Stomach (tissue), 4 donors: ENCODE measurements around the gene SEC24A.
A peak's percentile ranks its signal among the peaks of the same experiment; 100 is the strongest.

ENCODE experiments used
- CTCF ChIP-seq, 7 experiments: fragments of 450-650 bp in 4 of 7; fragments of 200-600 bp in 3 of 7; sonication (generic) in 3 of 7; IDR thresholded peaks; one replicate each; pipeline ENCODE4 v1.5.1; 2016 to 2019; ENCODE audit warnings: antibody characterized with exemption in 7 of 7, control low read depth in 2 of 7, mild to moderate bottlenecking in 1 of 7
- POLR2AphosphoS5 ChIP-seq, 3 donors: sonication (generic); formaldehyde crosslinking; IDR thresholded peaks; one replicate each; pipeline ENCODE4 v1.6.1; 2016; ENCODE audit warnings: antibody characterized with exemption in 3 of 3

DNA sequence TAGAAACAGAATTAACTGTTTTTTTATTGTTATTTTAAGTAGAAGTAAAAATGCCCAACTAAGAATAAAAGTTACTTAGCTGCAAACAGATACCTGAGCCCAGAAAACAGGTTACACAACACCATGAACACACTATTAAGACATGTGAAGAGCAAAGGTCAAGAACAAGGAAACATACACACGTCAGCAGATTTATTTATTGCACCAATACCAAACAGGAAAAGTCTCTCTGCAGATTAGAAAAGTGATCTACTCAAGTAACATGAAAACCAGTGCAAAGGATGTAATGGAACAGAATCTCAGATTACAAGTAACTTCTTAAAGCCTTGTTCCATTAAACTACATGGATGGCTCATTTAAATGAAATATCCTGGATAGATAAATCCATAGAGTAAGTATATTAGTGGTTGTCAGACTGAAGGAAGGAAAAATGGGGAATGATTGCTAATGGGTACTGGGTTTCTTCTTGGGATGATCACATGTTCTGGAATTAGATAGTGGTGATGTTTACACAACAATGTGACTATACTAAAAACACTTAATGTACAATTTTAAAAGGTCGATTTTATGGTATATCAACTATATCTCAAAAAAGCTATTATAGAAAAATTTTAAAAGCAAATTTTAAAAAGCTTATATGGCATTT is 22.1 kb upstream of the SEC24A start:
- TF ChIP-seq POLR2AphosphoS5 (IDR thresholded peaks at IDR 0.05) (peak in 2 of 3 donors; percentile 43 to 58), CTCF (IDR thresholded peaks at IDR 0.05) (no peak)
